Trophoblast cell (in vitro differentiated cells and primary cell): ENCODE data around the gene HMCN2.

ENCODE experiments used
- DNase-seq, 2 donors: peaks; one replicate each; pipeline ENCODE4 v3.0.0-alpha.2; 2016
- H2AFZ ChIP-seq: 2 replicates; pipeline ENCODE4 v1.6.1; 2013; ENCODE audit warnings: low read length, moderate library complexity, mild to moderate bottlenecking; ENCODE audit not compliant: insufficient read depth, poor library complexity
- H2AK5ac ChIP-seq: 2 replicates; pipeline ENCODE4 v1.6.1; 2013; ENCODE audit warnings: mild to moderate bottlenecking, low read length
- H2BK120ac ChIP-seq: 2 replicates; pipeline ENCODE4 v1.6.1; 2013; ENCODE audit warnings: low read length, mild to moderate bottlenecking, moderate library complexity; ENCODE audit not compliant: insufficient read depth, poor library complexity
- H2BK12ac ChIP-seq: 2 replicates; pipeline ENCODE4 v1.6.1; 2013; ENCODE audit warnings: mild to moderate bottlenecking, low read length, moderate library complexity
- H2BK5ac ChIP-seq: 2 replicates; pipeline ENCODE4 v1.6.1; 2013; ENCODE audit warnings: low read length, low read depth, moderate library complexity, mild to moderate bottlenecking; ENCODE audit not compliant: poor library complexity
- H3K14ac ChIP-seq: 2 replicates; pipeline ENCODE4 v1.6.1; 2013; ENCODE audit warnings: mild to moderate bottlenecking, low read length
- H3K18ac ChIP-seq: 2 replicates; pipeline ENCODE4 v1.6.1; 2013; ENCODE audit warnings: mild to moderate bottlenecking, low read length
- H3K23ac ChIP-seq: 2 replicates; pipeline ENCODE4 v1.6.1; 2013; ENCODE audit warnings: low read length
- H3K27ac ChIP-seq: 2 replicates; pipeline ENCODE4 v1.5.1; 2013; ENCODE audit warnings: low read depth, mild to moderate bottlenecking, inconsistent platforms, low read length, moderate library complexity
- H3K27me3 ChIP-seq: 2 replicates; pipeline ENCODE4 v1.6.1; 2013; ENCODE audit warnings: inconsistent platforms, mild to moderate bottlenecking, low read length, moderate library complexity; ENCODE audit not compliant: insufficient read depth
- H3K36me3 ChIP-seq, 2 experiments: 1 replicate in 1 of 2; 2 replicates in 1 of 2; pipeline ENCODE4 v1.6.1; 2013; ENCODE audit warnings: low read length in 2 of 2, mild to moderate bottlenecking in 2 of 2, moderate library complexity in 1 of 2; ENCODE audit not compliant: insufficient read depth in 2 of 2, control insufficient read depth in 1 of 2
- H3K4ac ChIP-seq: 2 replicates; pipeline ENCODE4 v1.6.1; 2013; ENCODE audit warnings: low read depth, mild to moderate bottlenecking, low read length, moderate library complexity
- H3K4me1 ChIP-seq, 2 experiments: 1 replicate in 1 of 2; 2 replicates in 1 of 2; pipeline ENCODE4 v1.6.1; 2013; ENCODE audit warnings: low read length in 2 of 2, mild to moderate bottlenecking in 2 of 2, moderate library complexity in 1 of 2; ENCODE audit not compliant: insufficient read depth in 2 of 2, control insufficient read depth in 1 of 2
- H3K4me2 ChIP-seq: 2 replicates; pipeline ENCODE4 v1.6.1; 2013; ENCODE audit warnings: inconsistent platforms, mild to moderate bottlenecking, low read length, moderate library complexity
- H3K4me3 ChIP-seq: 2 replicates; pipeline ENCODE4 v1.5.1; 2013; ENCODE audit warnings: mild to moderate bottlenecking, low read depth, low read length, inconsistent platforms
- H3K79me1 ChIP-seq: one replicate; pipeline ENCODE4 v1.6.1; 2013; ENCODE audit warnings: low read length
- H3K79me2 ChIP-seq: 2 replicates; pipeline ENCODE4 v1.6.1; 2013; ENCODE audit warnings: low read length, mild to moderate bottlenecking; ENCODE audit not compliant: control insufficient read depth, insufficient read depth, poor library complexity
- H3K9ac ChIP-seq: 2 replicates; pipeline ENCODE4 v1.6.1; 2013; ENCODE audit warnings: mild to moderate bottlenecking, low read length
- H3K9me3 ChIP-seq: 2 replicates; pipeline ENCODE4 v1.6.1; 2013; ENCODE audit warnings: low read depth, mild to moderate bottlenecking, control low read depth, inconsistent platforms, low read length; ENCODE audit not compliant: insufficient read depth
- H4K12ac ChIP-seq: 2 replicates; pipeline ENCODE4 v1.6.1; 2013; ENCODE audit warnings: low read depth, mild to moderate bottlenecking, low read length, moderate library complexity
- H4K8ac ChIP-seq: 2 replicates; pipeline ENCODE4 v1.6.1; 2013; ENCODE audit warnings: low read depth, mild to moderate bottlenecking, low read length, moderate library complexity
- H4K91ac ChIP-seq: one replicate; pipeline ENCODE4 v1.6.1; 2013; ENCODE audit warnings: low read depth, mild to moderate bottlenecking, low read length, moderate library complexity
- WGBS: extraction: QIAGEN DNeasy Blood & Tissue Kit; methylation state at CpG from one replicate; pipeline ENCODE4 v1.1.7; 2013; ENCODE audit warnings: missing lambda C conversion rate; ENCODE audit not compliant: insufficient read length, insufficient coverage; ENCODE audit errors: extremely low coverage; 5-methylcytosine and 5-hydroxymethylcytosine counted together

HMCN2 gene

GRCh38 chr9:130479587-130479986, 214.0 kb downstream of the HMCN2 start:
- Histone ChIP-seq H2AK5ac (no peak overlapping the region), H4K91ac (no peak overlapping the region), H3K4ac (no peak overlapping the region), H3K14ac (no peak overlapping the region), H4K8ac (no peak overlapping the region), H3K9me3 (no peaks in the 10 kb centered on the region), H3K18ac (no peak overlapping the region), H2AFZ (no peak overlapping the region), H3K36me3 (peaks cover 0 to 2% of the 10 kb centered on the region in 2 experiments), H3K9ac (no peak overlapping the region), H3K23ac (no peak overlapping the region), H3K27me3 (no peaks in the 10 kb centered on the region), H2BK12ac (no peak overlapping the region), H4K12ac (no peak overlapping the region), H2BK5ac (no peak overlapping the region), H3K79me2 (no peaks in the 10 kb centered on the region), H3K4me2 (no peak overlapping the region), H3K79me1 (peaks cover 2% of the 10 kb centered on the region), H2BK120ac (no peak overlapping the region), H3K4me3 (no peak overlapping the region), H3K4me1 (no peaks in the 10 kb centered on the region), H3K27ac (no peak overlapping the region)
- WGBS = no CpG with 5 or more reads among the region's 19 CpGs
- no peak for DNase-seq

GRCh38 chr9:130480673-130481072, 215.1 kb downstream of the HMCN2 start:
- Histone ChIP-seq H3K23ac (no peak overlapping the region), H3K14ac (no peak overlapping the region), H3K27me3 (no peaks in the 10 kb centered on the region), H4K8ac (no peak overlapping the region), H2AK5ac (no peak overlapping the region), H4K91ac (no peak overlapping the region), H3K27ac (no peak overlapping the region), H4K12ac (no peak overlapping the region), H3K4me3 (no peak overlapping the region), H2BK120ac (no peak overlapping the region), H3K79me2 (no peaks in the 10 kb centered on the region), H3K4me2 (no peak overlapping the region), H3K9ac (no peak overlapping the region), H3K18ac (no peak overlapping the region), H2BK5ac (no peak overlapping the region), H3K4me1 (no peaks in the 10 kb centered on the region), H3K36me3 (peaks cover 0 to 2% of the 10 kb centered on the region in 2 experiments), H3K79me1 (peaks cover 2% of the 10 kb centered on the region), H2BK12ac (no peak overlapping the region), H3K4ac (no peak overlapping the region), H3K9me3 (no peaks in the 10 kb centered on the region), H2AFZ (no peak overlapping the region)
- peak; percentile 13 to 44 for DNase-seq
- WGBS = no CpG with 5 or more reads among the region's 16 CpGs

- no peak overlapping the region for H2BK120ac ChIP-seq
- H3K4ac ChIP-seq = no peak overlapping the region
- no peak overlapping the region for H4K12ac ChIP-seq
- H3K23ac ChIP-seq = no peak overlapping the region
- WGBS = no CpG with 5 or more reads among the region's 5 CpGs
- H3K27ac ChIP-seq = no peak overlapping the region
- H3K18ac ChIP-seq = no peak overlapping the region
- peak; percentile 68 to 88 for DNase-seq
- no peaks in the 10 kb centered on the region for H3K27me3 ChIP-seq
- H3K14ac ChIP-seq = no peak overlapping the region
- H4K91ac ChIP-seq = no peak overlapping the region
- no peak overlapping the region for H2BK5ac ChIP-seq
- H3K79me2 ChIP-seq = no peaks in the 10 kb centered on the region
- peaks cover 2% of the 10 kb centered on the region for H3K79me1 ChIP-seq
- H2AFZ ChIP-seq = no peak overlapping the region
- no peaks in the 10 kb centered on the region for H3K4me1 ChIP-seq
- H3K4me3 ChIP-seq = no peak overlapping the region
- peaks cover 0 to 3% of the 10 kb centered on the region in 2 experiments for H3K36me3 ChIP-seq
- no peak overlapping the region for H2BK12ac ChIP-seq
- H2AK5ac ChIP-seq = no peak overlapping the region
- H3K9ac ChIP-seq = no peak overlapping the region
- no peak overlapping the region for H3K4me2 ChIP-seq
- no peaks in the 10 kb centered on the region for H3K9me3 ChIP-seq
- no peak overlapping the region for H4K8ac ChIP-seq
Observed at GRCh38 chr9:130482463-130482862, 216.9 kb downstream of the HMCN2 start.

- no peak for DNase-seq
- Histone ChIP-seq H3K27ac (no peak overlapping the region), H3K9me3 (no peaks in the 10 kb centered on the region), H2BK5ac (no peak overlapping the region), H3K79me1 (peaks cover 2% of the 10 kb centered on the region), H3K79me2 (no peaks in the 10 kb centered on the region), H3K36me3 (peaks cover 0 to 3% of the 10 kb centered on the region in 2 experiments), H2AK5ac (no peak overlapping the region), H3K4me2 (no peak overlapping the region), H3K4ac (no peak overlapping the region), H3K4me3 (no peak overlapping the region), H3K9ac (no peak overlapping the region), H2AFZ (no peak overlapping the region), H3K23ac (no peak overlapping the region), H3K18ac (no peak overlapping the region), H3K14ac (no peak overlapping the region), H4K8ac (no peak overlapping the region), H2BK12ac (no peak overlapping the region), H4K91ac (no peak overlapping the region), H3K27me3 (no peaks in the 10 kb centered on the region), H2BK120ac (no peak overlapping the region), H3K4me1 (no peaks in the 10 kb centered on the region), H4K12ac (no peak overlapping the region)
- WGBS = no CpG with 5 or more reads among the region's 16 CpGs
Observed at GRCh38 chr9:130483371-130483971, 217.9 kb downstream of the HMCN2 start.
